ENCODE results near the gene TAF4B.

- TF ChIP-seq EZH2 (IDR thresholded peaks at IDR 0.05; ENCODE audit: borderline replicate concordance, low read depth, low read length, poor library complexity, severe bottlenecking) (no peak), CTCF (conservative IDR thresholded peaks at IDR 0.05; ENCODE audit: low read depth, low read length) (no peak)
Measured at GRCh38 chr18:26286008-26286407, 59.8 kb downstream of the TAF4B start.

All from A673 (cell line).